ENCODE results near the gene ARMH3.

Gene ARMH3

DNA sequence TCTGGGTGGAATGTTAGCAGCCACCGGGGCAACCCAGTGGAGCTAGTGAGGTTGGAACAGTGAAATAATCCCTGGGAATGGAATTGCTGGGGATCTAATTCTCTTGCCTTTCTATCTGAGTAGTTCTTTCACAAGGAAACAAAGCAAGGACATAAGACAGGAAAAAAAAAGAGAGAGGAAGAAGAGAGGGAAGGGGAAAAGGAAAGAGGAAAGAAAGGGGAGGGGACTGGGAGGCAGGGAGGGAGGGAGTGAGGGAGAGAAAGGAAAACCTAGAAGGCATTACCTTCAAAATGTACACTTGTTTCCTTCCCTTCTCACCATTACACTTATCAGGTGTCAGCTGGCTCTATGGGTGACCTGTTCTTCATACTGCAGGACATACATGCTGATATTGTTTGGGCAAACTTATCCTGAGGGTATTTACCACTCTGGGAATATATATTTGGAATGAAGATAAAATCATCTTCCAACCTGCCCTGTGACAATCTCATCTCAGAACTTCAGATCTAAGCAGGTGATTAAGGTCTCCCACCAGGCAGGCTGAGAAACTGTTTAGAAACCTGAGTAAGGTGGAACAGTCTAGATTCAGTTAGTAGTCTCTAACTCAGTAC is 162.4 kb downstream of the ARMH3 start:
- DNase-seq: no peak

DNA sequence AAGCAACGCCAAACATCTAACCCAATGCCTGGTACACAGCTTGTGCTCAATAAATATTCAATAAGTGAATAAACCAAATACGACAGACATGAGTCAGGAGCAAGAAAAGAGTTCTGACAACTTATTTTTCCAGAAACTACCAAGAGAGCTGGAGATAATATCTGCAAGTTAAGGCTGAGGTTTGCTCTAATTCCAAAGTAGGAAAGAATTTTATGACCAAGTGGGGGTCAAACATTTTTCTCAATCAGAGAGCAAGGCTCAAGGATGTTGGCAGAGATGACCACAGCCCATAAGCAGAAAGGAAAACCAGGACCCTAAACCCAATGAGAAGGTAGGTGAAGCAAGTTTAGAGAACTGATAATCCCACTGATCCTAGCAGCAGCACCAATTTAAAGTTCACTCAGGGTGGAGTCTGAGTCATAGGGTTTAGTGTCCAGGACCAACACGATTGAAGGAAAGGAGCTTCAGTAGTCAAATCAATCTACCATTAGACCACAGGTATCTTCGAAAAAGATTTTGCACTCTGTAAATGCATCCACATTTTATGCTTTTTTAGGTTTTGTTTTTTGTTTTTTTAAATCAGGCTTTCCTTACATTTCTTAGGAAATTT is 163.1 kb downstream of the ARMH3 start:
- DNase-seq: no peak

DNA sequence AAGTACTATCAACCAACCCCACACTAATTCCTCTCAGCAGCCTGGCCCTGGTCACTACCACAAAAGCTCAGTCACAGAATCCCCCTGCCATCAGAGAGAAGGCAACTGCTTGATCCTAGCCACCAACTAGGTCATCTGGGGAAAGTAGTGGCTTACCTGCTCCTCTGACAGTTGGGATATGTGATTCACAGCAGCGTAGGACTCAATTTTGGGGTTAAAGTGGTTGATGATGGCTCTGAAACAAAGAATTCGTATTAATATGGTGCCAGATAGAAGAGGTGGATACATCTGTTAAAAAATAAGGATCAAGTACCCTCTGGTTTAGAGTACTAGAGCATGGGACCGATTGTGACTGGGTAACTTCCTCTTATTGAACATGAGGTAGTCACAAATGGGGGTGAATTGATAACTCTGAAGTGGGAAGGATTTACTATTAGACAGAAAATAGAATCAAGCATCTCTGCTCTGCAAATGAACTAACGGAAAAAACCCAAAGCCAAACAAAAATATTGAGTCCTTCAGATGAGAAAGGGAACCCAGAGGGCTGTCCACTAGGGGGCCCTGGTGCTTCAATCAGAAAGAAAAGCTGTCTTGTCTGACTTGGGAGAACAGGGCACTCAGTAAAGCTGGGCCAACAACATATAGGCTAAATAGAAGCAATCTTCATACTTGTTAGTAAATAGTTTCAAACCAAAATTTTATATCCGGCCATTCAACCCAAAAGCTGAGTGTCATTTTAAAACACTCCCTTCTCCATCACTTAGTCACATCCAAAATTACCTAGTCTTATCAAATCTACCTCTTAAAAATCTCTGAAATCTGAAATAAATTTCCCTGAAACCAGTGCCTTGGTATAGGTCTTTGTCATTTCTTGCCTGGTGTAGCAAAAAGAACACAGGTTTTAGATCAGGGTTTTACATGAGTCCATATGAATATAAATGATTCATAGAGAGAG is 166.4 kb downstream of the ARMH3 start:
- DNase-seq: peak; percentile 62 to 80

DNA sequence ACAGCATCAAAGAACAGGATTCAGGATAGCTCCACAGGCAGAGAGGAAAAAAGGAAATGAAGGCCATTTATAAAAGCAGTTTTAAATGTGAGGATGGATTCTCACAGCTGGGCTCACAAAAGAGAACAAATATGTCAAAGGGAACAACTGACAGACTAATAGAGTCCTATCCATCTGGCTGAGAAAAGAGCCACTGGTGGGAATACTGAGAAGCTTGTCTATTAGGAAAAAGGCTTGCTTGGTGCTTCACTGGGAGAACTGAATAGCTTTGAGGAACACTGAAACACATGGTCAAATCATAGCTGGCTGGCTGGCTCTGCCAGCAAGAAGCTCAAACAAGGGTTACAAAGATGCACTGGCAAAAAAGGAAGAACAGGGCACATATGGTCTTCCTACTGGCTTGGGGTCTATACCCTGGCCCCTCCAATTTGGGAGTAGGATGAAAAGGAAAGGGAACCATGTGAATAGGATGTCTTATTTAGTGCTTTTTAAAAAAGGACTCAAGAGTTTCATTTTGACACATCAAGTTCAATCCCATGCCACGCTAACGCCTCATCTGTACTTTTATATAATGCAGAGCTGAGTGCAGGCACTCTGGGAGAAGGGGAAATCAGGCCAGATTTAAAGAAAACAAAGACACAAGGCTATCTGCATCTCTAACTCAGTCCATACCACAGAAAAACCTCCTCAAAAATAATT is 167.6 kb downstream of the ARMH3 start:
- DNase-seq: peak; percentile 6 to 50

DNA sequence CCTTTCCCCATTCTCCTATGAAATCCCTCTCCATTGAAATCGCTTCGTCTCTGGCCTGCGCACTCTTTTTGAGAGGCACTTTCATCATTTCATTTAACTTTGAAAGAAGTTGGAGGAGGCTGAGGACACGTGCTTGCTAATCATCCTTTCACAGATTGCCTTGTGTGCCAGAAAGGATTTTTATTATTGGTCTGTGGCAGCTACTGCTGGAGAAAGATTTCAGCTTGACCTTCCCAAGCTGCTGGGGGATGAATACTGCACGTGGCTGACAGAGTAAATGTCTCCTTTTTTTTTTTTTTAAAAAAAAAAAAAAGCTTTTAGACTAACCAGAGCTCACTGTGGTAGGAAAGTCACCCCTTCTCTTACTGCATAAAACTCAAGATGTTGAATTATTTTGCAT is 168.2 kb downstream of the ARMH3 start:
- DNase-seq: no peak

DNA sequence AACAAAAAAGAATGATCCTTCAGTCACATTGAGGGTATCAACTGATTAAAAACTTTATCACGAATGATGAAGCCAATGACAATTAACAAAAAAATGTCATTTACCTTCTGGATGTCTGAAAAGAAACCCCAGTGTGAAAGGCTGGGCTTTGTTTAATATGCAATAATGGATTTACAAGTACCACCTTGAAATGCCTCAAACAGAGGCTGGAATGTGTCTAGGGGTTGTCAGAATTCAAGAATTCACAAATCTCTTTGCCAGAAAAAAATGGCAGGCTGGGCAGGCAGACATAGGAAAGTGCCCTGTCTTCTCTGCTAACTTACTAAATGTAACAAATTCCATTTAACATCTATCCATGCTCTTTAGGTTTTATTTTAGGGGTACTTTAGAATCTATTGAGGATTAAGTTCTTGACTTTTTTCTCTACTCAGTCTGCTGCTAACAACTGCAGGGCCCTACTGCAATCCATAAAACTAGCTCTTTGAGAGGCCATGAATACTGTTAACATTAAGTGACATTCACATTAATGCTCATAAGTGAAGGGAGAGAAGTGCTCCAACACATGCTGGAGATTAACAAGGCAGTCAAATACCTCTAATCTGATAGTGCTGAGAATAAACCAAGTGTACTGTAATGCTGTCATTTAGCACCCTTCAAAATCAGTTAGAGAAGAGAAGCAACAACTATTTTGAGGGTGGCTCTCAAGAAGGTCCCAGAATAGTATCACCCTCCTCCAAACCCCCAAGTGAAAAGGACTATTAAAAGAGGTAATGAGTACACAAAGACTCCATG is 169.3 kb downstream of the ARMH3 start:
- no peak for DNase-seq

DNA sequence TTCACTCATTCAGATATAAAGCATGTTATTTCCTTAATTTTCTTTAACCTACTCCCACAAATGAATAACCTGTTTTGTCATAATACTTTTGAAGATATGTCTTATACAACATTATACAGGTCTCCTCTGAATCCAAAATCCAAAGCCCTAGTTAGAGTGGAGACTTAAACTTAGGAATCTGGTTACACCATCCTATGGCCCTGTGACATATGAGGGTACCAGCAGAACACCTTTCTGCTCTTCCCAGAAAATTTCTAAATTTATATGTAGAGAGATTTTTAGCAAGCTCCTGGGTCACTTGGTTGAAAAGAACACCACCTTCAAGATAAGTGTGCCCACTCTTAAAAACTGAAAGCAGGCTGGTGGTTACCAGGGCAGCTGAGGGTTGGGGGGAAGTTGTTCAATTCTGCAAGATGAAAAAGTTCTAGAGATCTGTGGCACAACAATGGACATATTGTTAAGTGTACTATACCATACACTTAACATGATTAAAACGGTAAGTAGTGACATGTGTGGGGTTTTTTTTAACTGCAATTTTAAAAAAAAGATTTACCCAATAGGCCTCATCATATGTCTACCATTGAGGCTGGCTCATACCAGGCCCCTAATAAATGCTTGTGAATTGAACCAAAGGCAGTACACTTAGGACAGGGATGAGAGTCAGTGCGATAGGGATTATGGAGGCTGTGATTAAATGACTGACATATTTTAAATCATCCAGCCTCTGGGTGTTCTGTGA is 174.8 kb downstream of the ARMH3 start:
- DNase-seq: no peak

DNA sequence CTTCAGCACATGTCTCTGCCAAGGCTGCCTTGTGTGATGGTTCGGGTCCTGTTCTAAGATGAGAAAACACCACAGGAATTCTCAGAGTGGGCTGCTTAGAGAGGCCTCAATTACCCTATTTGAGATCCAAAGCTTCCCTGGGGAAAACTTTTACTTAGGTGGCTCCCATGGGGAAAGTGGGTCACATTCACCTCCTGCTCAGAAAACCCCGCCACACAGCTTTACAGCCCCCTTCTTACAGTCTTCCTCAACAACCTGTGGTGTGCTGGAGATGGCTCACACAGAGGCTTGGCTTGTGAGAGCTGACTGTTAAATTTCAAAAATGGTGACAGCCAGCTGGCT is 175.8 kb downstream of the ARMH3 start:
- no peak for DNase-seq

DNA sequence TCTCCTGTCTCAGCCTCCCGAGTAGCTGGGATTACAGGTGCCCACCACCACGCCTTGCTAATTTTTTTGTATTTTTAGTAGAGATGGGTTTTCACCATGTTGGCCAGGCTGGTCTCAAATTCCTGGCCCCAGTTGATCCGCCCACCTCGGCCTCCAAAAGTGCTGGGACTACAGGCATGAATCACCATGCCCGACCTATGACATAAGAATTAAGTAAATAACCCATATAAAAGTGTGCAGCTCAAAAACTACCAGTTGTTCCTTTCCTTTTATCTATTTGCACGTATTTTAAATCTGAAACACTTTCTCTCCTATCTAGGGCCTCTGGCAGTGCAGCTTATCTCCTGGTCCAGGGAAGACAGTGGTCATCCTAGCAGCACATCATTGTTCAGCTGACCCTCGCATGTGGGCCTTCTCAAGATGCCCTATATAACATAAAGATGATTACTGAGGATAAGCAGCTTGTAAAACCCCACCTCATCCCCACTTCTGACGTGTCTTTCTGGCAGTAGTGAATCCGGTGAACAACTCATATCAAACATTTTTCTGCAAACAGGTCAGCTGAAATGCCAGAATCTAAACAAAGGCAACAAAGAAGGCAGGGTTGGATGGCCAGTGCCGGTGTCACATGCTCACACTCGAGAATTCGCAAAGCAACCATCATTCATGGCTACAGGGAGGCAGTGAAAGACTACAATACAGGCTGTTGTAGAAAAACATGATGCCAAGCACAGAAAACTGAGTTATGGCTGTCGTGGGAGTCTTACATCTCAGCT is 176.3 kb downstream of the ARMH3 start:
- DNase-seq: peak; percentile 11 to 38

DNA sequence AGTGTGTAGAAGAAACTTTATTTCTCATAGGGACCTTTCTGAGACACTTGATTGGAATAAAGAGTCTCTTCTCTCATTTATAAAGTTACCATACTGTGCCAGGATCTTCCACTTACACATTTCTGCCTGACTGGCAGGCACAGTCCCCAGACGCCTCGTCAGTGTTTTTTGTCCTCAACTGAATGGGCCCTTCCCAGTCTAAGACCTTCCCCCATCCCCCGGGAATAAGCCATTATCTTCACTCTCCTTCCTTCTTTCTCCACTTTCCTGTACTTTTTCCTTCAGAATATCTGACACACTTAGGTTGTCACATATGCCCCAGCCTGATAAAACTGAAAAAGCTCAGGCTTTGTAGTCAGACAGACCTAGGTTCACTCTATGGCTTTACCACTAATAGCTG is 177.1 kb downstream of the ARMH3 start:
- DNase-seq: no peak

DNA sequence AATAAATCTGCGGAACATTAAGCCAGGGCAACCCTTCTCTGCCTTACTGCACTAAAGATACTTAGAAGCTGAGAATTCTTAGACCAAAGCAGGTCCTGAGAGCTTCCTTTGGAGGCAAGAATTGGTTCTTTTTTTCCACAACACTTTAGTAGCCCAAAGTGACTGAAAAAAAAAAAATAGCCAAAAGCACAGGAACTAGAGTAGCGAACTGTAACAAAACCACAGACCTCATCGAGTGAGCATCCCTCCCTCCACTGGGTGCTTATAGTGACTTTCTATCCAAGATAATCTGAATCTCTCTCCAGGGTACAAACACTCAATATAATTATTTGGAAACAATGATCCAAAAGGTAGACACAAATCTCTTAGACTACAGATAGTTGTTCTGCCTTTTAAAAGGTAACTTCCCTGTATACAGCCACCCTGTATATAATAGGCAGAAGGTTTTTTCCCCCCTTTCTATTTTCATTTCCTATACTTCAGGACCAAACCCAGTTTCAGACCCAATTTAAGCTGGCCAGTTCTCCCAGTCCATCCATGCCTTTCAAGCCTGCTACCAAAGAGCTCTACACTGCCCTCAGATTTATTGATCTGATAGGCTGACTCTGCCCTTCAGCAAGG is 180.8 kb downstream of the ARMH3 start:
- DNase-seq: no peak

DNA sequence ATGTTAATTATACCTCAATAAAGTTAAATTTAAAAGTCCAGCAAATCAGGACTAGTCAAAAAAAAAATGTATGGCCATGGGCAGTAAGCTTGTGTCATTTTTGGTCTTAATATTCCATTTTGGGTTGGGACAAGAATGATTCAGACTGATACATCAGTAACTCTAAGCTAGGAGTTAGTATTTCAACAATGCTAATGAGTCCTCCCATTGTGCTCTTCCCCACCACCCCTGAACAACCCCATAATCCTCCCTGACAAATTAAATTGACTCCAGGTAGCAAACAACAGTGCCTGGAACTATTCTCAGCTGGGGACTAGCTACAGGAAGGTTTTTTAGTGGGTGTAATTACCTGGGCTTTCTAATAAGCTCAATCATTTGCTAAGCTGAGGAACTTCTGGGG is 181.7 kb downstream of the ARMH3 start:
- DNase-seq: no peak

DNA sequence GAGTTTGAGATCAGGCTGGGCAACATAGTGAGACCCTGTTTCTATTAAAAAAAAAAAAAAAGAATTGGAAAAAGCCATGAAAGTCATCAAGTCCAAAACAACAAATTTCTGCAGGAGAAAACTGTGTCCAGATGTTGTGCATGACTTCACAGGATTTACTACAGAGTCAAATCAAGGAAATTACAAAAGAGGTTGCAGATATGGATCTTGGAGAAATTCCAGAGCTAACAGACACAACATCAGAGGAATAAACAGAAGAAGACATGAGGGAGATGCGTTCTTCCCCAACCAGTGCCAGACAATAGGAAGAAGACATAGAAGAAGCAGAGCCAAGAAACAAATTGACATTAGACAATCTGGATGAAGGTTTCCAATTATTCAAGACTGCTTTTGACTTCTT is 188.0 kb downstream of the ARMH3 start:
- no peak for DNase-seq

DNA sequence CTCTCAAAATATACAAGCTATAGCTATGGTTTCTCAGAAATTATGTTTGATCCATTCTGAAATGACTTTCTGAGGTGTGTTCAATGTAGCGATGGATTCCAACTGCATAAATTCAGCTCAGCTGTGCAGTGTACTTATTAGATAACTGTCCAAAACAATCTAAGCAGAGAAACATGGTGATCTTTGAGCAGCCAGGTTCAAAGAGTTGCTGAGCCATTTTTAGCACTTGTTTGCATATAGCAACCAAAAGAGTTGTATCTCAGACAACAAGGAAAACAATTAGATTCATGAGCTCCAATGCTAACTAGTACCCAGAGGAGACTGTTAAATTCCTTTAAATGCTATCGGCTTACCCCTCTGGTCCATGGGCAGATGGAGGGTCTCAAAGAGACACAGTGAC is 196.4 kb downstream of the ARMH3 start:
- no peak for DNase-seq

DNA sequence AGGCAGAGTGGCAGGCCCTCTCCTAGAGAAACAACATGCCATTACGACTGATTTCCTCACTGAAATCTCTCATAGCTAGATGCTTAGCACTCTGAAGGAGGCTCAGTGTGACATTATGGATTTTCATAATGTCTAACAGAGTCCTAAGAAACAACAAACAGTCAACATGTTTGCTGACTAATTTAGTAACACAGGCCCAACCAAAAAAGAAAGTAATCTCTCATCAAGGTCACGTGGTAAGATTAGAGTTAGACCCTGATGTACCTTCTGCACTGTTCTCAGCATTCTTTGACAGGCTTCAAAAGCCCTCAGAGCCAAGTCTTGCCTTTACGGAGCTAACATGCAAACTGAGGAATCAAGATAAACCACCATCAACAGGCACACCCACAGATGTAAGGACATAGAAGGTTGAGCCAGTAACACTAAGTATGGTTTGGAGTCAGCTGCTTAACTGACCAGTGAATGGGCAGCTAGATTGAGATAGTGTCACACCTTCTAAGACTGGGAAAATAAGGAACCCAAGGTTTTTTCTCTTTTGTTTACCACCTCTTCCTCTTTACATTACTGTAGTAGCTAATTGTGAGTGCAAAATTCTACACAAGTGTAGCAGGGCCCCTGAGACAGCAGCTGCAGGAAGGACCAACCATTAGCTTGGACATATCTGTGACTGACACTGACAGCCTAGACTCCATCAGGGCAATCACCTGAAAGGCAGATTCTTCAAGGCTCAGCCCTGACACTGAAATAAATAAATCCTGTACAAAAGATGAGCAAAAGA is 197.1 kb downstream of the ARMH3 start:
- no peak for DNase-seq

DNA sequence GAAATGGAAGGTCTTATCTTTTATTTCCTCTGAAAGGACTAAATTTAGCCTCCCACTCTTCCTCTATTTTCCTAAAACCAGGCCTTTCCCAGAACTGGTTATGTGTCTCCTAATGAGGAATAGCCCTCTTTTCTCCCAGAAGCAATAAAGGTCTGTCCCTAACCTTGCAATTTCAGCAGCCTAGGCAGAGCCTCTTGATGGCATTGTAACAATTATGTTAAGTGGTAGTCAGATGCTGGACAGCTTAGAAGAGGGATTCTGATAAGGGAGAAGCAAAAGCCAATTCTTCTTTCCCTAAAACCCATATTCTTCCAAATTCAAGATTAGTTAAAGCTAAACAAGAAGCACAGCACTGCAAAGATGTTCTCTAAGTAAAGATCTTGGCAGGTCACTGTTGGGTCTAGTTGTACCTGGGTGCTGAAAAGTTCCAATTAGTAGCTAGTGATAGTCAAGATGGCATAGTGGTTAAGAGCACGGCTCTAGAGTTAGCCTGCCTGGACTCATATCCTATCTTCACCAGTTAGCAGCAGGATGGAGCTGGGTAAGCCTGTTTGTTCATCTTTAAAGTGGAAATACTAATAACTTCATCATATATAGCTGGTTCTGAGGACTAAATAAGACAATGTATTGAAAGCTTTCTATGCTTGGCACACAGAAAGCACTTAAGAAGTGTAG is 198.0 kb downstream of the ARMH3 start:
- DNase-seq: no peak

DNA sequence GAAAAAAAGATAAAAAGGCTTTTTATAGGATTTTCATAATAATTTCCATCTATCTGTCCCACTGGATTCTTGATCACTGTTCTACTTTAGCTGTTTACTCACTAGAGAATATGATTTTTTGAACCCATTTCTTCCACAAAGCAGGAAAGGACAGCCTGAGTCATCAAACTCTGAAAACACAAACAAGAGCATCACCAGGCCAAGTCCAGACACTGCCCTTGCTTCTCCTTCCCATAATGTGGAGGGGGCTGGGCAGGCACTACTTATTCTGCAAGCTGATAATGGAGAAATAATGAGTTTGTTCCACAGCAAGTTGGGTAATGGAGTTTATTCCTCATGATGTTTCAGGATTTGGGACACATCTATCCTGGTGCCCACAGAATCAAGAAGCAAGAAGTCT is 199.3 kb downstream of the ARMH3 start:
- no peak for DNase-seq

DNA sequence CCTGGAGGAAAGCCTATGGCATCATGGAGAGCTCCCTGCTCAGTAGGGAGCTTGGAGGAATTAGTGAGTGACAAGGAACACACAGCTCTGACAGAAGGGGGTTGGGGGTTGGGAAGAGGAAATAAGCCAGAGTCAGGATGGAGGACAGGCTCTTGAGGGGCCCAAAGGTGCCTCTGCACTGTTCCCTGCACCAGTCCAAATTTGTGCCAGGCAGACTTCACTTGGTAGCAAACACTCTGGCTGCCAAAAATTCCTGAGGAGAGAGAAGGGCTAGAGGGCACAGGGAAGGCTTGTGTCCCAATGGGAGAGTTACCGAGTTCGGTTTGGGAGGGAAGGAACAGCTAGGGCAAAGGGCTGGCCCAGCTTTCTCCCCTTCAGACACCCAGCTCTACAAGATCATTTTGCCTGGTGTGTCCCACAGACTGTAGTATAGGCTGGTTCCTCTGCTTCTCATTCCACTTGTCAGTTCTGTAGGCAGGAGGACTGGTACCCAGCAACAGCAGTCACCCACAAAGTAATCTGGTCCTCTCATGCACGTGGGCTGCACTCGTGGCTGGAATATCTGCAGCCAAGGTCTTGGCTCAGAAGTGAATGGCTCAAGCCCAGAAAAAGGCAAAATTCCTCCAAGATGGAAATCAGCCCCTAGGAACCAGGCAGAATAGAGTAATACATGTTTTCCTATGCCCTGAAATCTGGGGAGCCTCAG is 204.4 kb downstream of the ARMH3 start:
- DNase-seq: no peak

Data from hippocampal formation (tissue), 2 donors.